Esophagus muscularis mucosa (tissue), 4 donors: ENCODE data around the gene PRMT9. TPM values are rescaled to one million over a fixed set of nuclear protein-coding genes. Genes with fewer than 3 reads are reported as not detected.

ENCODE experiments used
- DNase-seq: peaks from one replicate; pipeline ENCODE4 v3.0.0-alpha.2; 2017; ENCODE audit errors: extremely low spot score
- H3K27ac ChIP-seq, 4 donors: fragments of 200-600 bp; sonication (generic); replicated peaks in 1 of 4; 1 replicate in 3 of 4; 2 replicates in 1 of 4; pipeline ENCODE4 v1.5.1; 2016 to 2019; ENCODE audit warnings: mild to moderate bottlenecking in 1 of 4
- H3K27me3 ChIP-seq, 4 donors: fragments of 200-600 bp; sonication (generic); one replicate each; pipeline versions ENCODE4 v1.5.1 to v1.6.0; 2016 to 2019
- H3K36me3 ChIP-seq, 4 donors: fragments of 200-600 bp; sonication (generic); one replicate each; pipeline ENCODE4 v1.5.1; 2016 to 2019
- H3K4me1 ChIP-seq, 4 donors: fragments of 200-600 bp; sonication (generic); one replicate each; pipeline ENCODE4 v1.5.1; 2016 to 2019
- H3K4me3 ChIP-seq, 4 donors: fragments of 200-600 bp; sonication (generic); 1 replicate in 2 of 4; 2 replicates in 2 of 4; pipeline ENCODE4 v1.5.1; 2016 to 2019; ENCODE audit warnings: mild to moderate bottlenecking in 4 of 4, moderate library complexity in 1 of 4
- H3K9me3 ChIP-seq, 4 donors: fragments of 200-600 bp; sonication (generic); 1 replicate in 3 of 4; 2 replicates in 1 of 4; pipeline ENCODE4 v1.5.1; 2016 to 2019
- CTCF ChIP-seq, 3 experiments: fragments of 200-600 bp in 2 of 3; fragments of 450-650 bp in 1 of 3; sonication (generic) in 2 of 3; IDR thresholded peaks; one replicate each; pipeline ENCODE4 v1.5.1; 2017 to 2019; ENCODE audit warnings: antibody characterized with exemption in 3 of 3, mild to moderate bottlenecking in 2 of 3, moderate library complexity in 1 of 3
- EP300 ChIP-seq: sonication (generic); formaldehyde crosslinking; IDR thresholded peaks from one replicate; pipeline ENCODE4 v1.6.1; 2017; ENCODE audit warnings: antibody characterized with exemption
- POLR2A ChIP-seq: fragments of 450-650 bp; IDR thresholded peaks from one replicate; pipeline ENCODE4 v1.6.1; 2017; ENCODE audit warnings: antibody characterized with exemption, moderate library complexity, mild to moderate bottlenecking, low read depth
- POLR2AphosphoS5 ChIP-seq, 2 donors: sonication (generic); formaldehyde crosslinking; IDR thresholded peaks; one replicate each; pipeline ENCODE4 v1.6.1; 2017; ENCODE audit warnings: antibody characterized with exemption in 2 of 2
- WGBS: methylation state at CpG from one replicate; pipeline ENCODE4 v1.1.5; 2018; 5-methylcytosine and 5-hydroxymethylcytosine counted together
- intact Hi-C: fragments of 100-400 bp; cut with DNase I; formaldehyde crosslinking; loops from one replicate; pipeline ENCODE4 v1.15.1; 2023
- total RNA-seq, 4 donors: library from RNA; depleted of rRNA; stranded (reverse); fragments of >200 nt; gene quantifications; one replicate each; pipeline versions ENCODE4 v1.1.0 to v1.2.1, GENCODE V29; 2016

PRMT9 gene
- total RNA-seq, 4 donors from 2014 or later = 4.1 to 7.5 (median 6.4) TPM

GRCh38 chr4:147617841-147618691, 65.9 kb downstream of the PRMT9 start:
- 12% methylated on average over 17 of the region's 17 CpGs for WGBS
- H3K9me3 ChIP-seq = no peaks in the 10 kb centered on the region
- DNase-seq = peak; percentile 55
- no peaks in the 10 kb centered on the region for H3K27me3 ChIP-seq
- peaks cover 0 to 8% (median 6%) of the 10 kb centered on the region in 4 donors for H3K36me3 ChIP-seq
- H3K4me3 ChIP-seq = peak overlapping the region; percentile 63 to 92 (median 70)
- peak overlapping the region; percentile 72 to 85 (median 80) for H3K27ac ChIP-seq
- intact Hi-C loops = no loop called here
- no peak for TF ChIP-seq POLR2A
- no peak for TF ChIP-seq POLR2AphosphoS5 (IDR thresholded peaks at IDR 0.05)
- TF ChIP-seq EP300 = no peak
- no peak for TF ChIP-seq CTCF (IDR thresholded peaks at IDR 0.05)
- H3K4me1 ChIP-seq = peaks cover 19 to 51% (median 43%) of the 10 kb centered on the region in 4 donors

GRCh38 chr4:147617173-147617840, 66.7 kb downstream of the PRMT9 start, which contains the start of gene TMEM184C:
TMEM184C (plus strand) TSS chr4:147617397; CDS start chr4:147617957, 560 bp downstream.
- Histone ChIP-seq H3K4me3 (peak within 1 kb of the TSS; percentile 63 to 92 (median 70)), H3K27ac (peak within 1 kb of the TSS; percentile 72 to 85 (median 80)), H3K4me1 (peaks cover 19 to 47% (median 43%) of the 10 kb centered on the region in 4 donors), H3K36me3 (no peaks in the 10 kb centered on the region), H3K27me3 (no peaks in the 10 kb centered on the region), H3K9me3 (no peaks in the 10 kb centered on the region)
- no peak for TF ChIP-seq EP300
- TF ChIP-seq POLR2AphosphoS5 (IDR thresholded peaks at IDR 0.05) = peak; percentile 88 to 89
- peak in 2 of 3 experiments; percentile 10 to 16 for TF ChIP-seq CTCF (IDR thresholded peaks at IDR 0.05)
- peak; percentile 32 for TF ChIP-seq POLR2A
- peak; percentile 100 for DNase-seq
- WGBS = under 1% methylated on average over 36 of the region's 37 CpGs
- intact Hi-C loops = no loop called here

GRCh38 chr4:147616849-147617172, 67.2 kb downstream of the PRMT9 start:
- peak; percentile 77 for DNase-seq

GRCh38 chr4:147610686-147611085, 73.3 kb downstream of the PRMT9 start:
- Histone ChIP-seq H3K9me3 (no peaks in the 10 kb centered on the region), H3K27ac (no peak overlapping the region), H3K27me3 (no peaks in the 10 kb centered on the region), H3K4me3 (no peak overlapping the region), H3K36me3 (no peaks in the 10 kb centered on the region), H3K4me1 (no peaks in the 10 kb centered on the region)
- no peak for TF ChIP-seq EP300
- TF ChIP-seq CTCF (IDR thresholded peaks at IDR 0.05) = no peak
- TF ChIP-seq POLR2A = no peak
- no peak for TF ChIP-seq POLR2AphosphoS5 (IDR thresholded peaks at IDR 0.05)
- intact Hi-C loops = no loop called here
- WGBS = 83% methylated on average over 1 of the region's 1 CpG
- DNase-seq = no peak

More at GRCh38 chr4:147616849-147617172, 67.2 kb downstream of the PRMT9 start:
- Histone ChIP-seq H3K27me3 (no peaks in the 10 kb centered on the region), H3K4me3 (peak overlapping the region; percentile 63 to 92 (median 70)), H3K9me3 (no peaks in the 10 kb centered on the region), H3K27ac (peak overlapping the region; percentile 72 to 85 (median 80)), H3K36me3 (no peaks in the 10 kb centered on the region), H3K4me1 (peaks cover 19 to 45% (median 42%) of the 10 kb centered on the region in 4 donors)
- intact Hi-C loops = no loop called here
- WGBS = 32% methylated on average over 6 of the region's 6 CpGs
- TF ChIP-seq EP300 (no peak), POLR2A (no peak), CTCF (IDR thresholded peaks at IDR 0.05) (no peak), POLR2AphosphoS5 (IDR thresholded peaks at IDR 0.05) (no peak)
